CD14-positive monocyte (primary cell): Measurements from ENCODE around the gene YIF1B. TPM values are rescaled to one million over a fixed set of nuclear protein-coding genes. Genes with fewer than 3 reads are reported as not detected.

Experiments
- DNase-seq, 3 donors: peaks; one replicate each; pipeline ENCODE4 v3.0.0-alpha.2; 2011 to 2022
- H2AFZ ChIP-seq: 2 replicates; pipeline ENCODE4 v1.6.0; 2012; ENCODE audit warnings: mild to moderate bottlenecking, low read depth, low read length, inconsistent platforms; ENCODE audit not compliant: insufficient read depth, poor library complexity, severe bottlenecking
- H3K27ac ChIP-seq, 2 donors: 1 replicate in 1 of 2; 2 replicates in 1 of 2; pipeline ENCODE4 v1.5.1; 2012 to 2013; ENCODE audit warnings: low read length in 2 of 2, control low read depth in 1 of 2, inconsistent platforms in 1 of 2, low read depth in 1 of 2, mild to moderate bottlenecking in 1 of 2
- H3K27me3 ChIP-seq, 2 donors: one replicate each; pipeline versions ENCODE4 v1.6.0 to v1.6.1; 2011 to 2013; ENCODE audit warnings: low read length in 2 of 2; ENCODE audit not compliant: control insufficient read depth in 2 of 2, insufficient read depth in 2 of 2
- H3K36me3 ChIP-seq, 2 donors: replicated peaks in 1 of 2; 1 replicate in 1 of 2; 2 replicates in 1 of 2; pipeline versions ENCODE4 v1.5.1 to v1.6.1; 2012 to 2013; ENCODE audit warnings: low read length in 2 of 2, control low read depth in 1 of 2, inconsistent platforms in 1 of 2, mild to moderate bottlenecking in 1 of 2; ENCODE audit not compliant: insufficient read depth in 2 of 2, control insufficient read depth in 1 of 2
- H3K4me1 ChIP-seq, 2 donors: 1 replicate in 1 of 2; 2 replicates in 1 of 2; pipeline versions ENCODE4 v1.5.1 to v1.6.1; 2012 to 2013; ENCODE audit warnings: low read length in 2 of 2, control low read depth in 1 of 2, inconsistent platforms in 1 of 2, mild to moderate bottlenecking in 1 of 2, moderate library complexity in 1 of 2; ENCODE audit not compliant: insufficient read depth in 2 of 2, control insufficient read depth in 1 of 2
- H3K4me2 ChIP-seq: replicated peaks from 2 replicates; pipeline ENCODE3; 2012; ENCODE audit warnings: low read length, moderate library complexity, mild to moderate bottlenecking; ENCODE audit not compliant: poor library complexity, severe bottlenecking; ENCODE audit errors: extremely low read depth
- H3K4me3 ChIP-seq, 3 experiments: fragments of 200-600 bp in 1 of 3; sonication (generic) in 1 of 3; replicated peaks in 1 of 3; 1 replicate in 2 of 3; 2 replicates in 1 of 3; pipeline ENCODE4 v1.5.1; 2011 to 2013; ENCODE audit warnings: low read length in 3 of 3, mild to moderate bottlenecking in 3 of 3, control low read depth in 2 of 3, low read depth in 2 of 3, inconsistent platforms in 1 of 3, moderate library complexity in 1 of 3
- H3K79me2 ChIP-seq: 2 replicates; pipeline ENCODE4 v1.6.0; 2012; ENCODE audit warnings: mild to moderate bottlenecking, control low read depth, inconsistent platforms, low read length, moderate library complexity; ENCODE audit not compliant: insufficient read depth
- H3K9ac ChIP-seq: 2 replicates; pipeline ENCODE4 v1.6.0; 2017; ENCODE audit warnings: low read length, mild to moderate bottlenecking; ENCODE audit not compliant: insufficient read depth, poor library complexity, severe bottlenecking
- H3K9me3 ChIP-seq, 2 donors: replicated peaks in 1 of 2; 1 replicate in 1 of 2; 2 replicates in 1 of 2; pipeline versions ENCODE4 v1.5.1 to v1.6.1; 2012 to 2013; ENCODE audit warnings: low read length in 2 of 2, control low read depth in 1 of 2; ENCODE audit not compliant: control insufficient read depth in 1 of 2, insufficient read depth in 1 of 2
- H4K20me1 ChIP-seq: 2 replicates; pipeline ENCODE4 v1.6.0; 2012; ENCODE audit warnings: mild to moderate bottlenecking, low read length, control low read depth, moderate library complexity; ENCODE audit not compliant: insufficient read depth
- H3K27ac Mint-ChIP-seq, 7 donors: one replicate each; pipeline ENCODE4 v1.8.0; 2020; ENCODE audit warnings: mild to moderate bottlenecking in 7 of 7, mixed read lengths in 7 of 7, moderate library complexity in 6 of 7, inconsistent platforms in 2 of 7
- H3K27me3 Mint-ChIP-seq, 3 donors: one replicate each; pipeline ENCODE4 v1.8.0; 2021 to 2022; ENCODE audit warnings: low read depth in 3 of 3, mild to moderate bottlenecking in 3 of 3, mixed read lengths in 3 of 3, moderate library complexity in 3 of 3, inconsistent platforms in 1 of 3
- H3K36me3 Mint-ChIP-seq, 2 donors: one replicate each; pipeline ENCODE4 v1.8.0; 2020; ENCODE audit warnings: mixed read lengths in 2 of 2, inconsistent platforms in 1 of 2, mild to moderate bottlenecking in 1 of 2
- H3K4me1 Mint-ChIP-seq: one replicate; pipeline ENCODE4 v1.8.0; 2020; ENCODE audit warnings: mild to moderate bottlenecking, mixed read lengths
- H3K4me3 Mint-ChIP-seq, 2 donors: one replicate each; pipeline ENCODE4 v1.8.0; 2020; ENCODE audit warnings: mild to moderate bottlenecking in 2 of 2, mixed read lengths in 2 of 2, moderate library complexity in 1 of 2
- H3K9me3 Mint-ChIP-seq, 7 donors: one replicate each; pipeline ENCODE4 v1.8.0; 2020 to 2022; ENCODE audit warnings: mixed read lengths in 7 of 7, mild to moderate bottlenecking in 6 of 7, moderate library complexity in 6 of 7, inconsistent platforms in 2 of 7
- WGBS: methylation state at CpG from one replicate; pipeline ENCODE4 v1.1.5; 2013; ENCODE audit warnings: missing lambda C conversion rate; ENCODE audit not compliant: insufficient coverage; 5-methylcytosine and 5-hydroxymethylcytosine counted together
- intact Hi-C, 2 donors: fragments of 100-400 bp; cut with micrococcal nuclease; formaldehyde crosslinking; loops; one replicate each; pipeline versions ENCODE4 v1.15.0 to v1.15.1; 2023
- polyA plus RNA-seq, 3 donors: library from polyadenylated mRNA; depleted of rRNA in 1 of 3; unstranded in 2 of 3; stranded (reverse) in 1 of 3; fragments of 300-500 nt in 2 of 3; fragments of >200 nt in 1 of 3; fragmentation: Illumina TruSeq in 2 of 3; gene quantifications; 1 replicate in 2 of 3; 2 replicates in 1 of 3; pipeline ENCODE4 v1.2.3, GENCODE V29; 2012 to 2021
- TF ChIP-seq, protein P1 (sequence below): fragments of 200-600 bp; IDR thresholded peaks from one replicate; pipeline ENCODE4 v1.8.0; 2022; ENCODE audit warnings: antibody characterized with exemption, mild to moderate bottlenecking

The YIF1B gene
- polyA plus RNA-seq, 3 donors = 79.4 to 90.5 (median 86.1) TPM

DNA sequence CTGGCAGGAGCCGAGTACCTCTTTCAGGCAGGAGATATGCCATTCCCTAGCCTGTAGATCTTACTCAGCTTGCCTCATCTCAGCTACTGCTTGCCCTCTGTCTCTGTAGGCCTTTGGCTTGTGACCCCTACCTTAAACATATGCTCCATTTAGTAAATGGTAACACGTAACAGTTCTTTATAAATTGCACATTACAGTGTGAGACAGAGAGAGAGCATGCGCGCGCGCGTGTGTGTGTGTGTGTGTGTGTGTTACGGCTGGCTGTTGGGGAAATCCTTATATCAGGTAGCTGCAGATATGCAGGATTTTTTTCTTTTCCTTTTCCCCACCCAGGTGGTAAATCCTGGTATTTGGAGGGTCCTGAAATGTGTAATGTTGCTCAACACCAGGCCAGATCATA lies 47.2 kb downstream of the YIF1B start:
- H3K4me1 Mint-ChIP-seq = peaks cover 46% of the 10 kb centered on the region
- intact Hi-C loops = no loop called here
- no peak overlapping the region for H3K4me2 ChIP-seq

DNA sequence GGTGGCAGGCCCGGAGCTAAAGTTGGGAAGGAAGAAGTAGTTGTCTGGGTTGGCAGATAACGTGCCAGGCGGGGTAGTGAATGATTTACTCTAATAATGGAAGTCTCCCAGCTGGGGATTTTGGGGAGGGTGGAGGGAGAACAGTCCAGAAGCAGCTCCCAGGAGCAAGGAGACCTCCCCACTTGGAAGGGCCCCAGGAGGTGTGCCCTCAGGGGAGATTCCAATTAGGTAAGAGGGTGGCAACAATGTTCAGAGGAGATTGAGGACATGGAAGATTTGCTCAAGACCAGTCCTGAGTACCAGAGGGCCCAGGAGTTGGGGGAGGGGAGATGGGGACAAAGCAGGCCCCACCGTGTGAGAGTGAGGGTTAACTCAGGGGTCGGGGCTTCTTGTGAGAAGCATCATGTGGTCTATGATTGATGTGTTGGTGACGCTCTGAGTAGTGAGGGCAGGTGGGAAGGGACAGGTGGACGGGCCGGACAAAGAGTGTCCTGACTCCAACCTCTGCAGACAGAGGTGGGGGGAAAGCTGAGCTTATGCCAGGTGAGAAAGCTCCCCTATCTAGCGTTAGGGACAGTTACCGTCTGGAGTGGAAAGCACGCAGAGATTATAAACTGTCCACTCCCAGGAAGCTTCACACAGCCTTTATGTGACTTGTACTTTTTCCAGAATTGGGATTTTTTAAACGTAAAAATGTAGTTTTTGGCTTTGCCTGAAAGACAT lies 47.8 kb downstream of the YIF1B start:
- H3K27ac Mint-ChIP-seq = peak overlapping the region in 2 of 7 donors; percentile 23 to 50
- H3K4me3 Mint-ChIP-seq = no peak overlapping the region
- intact Hi-C loops = no loop called here
- no peak overlapping the region for H3K9ac ChIP-seq
- 65% methylated on average over 7 of the region's 12 CpGs for WGBS
- no peaks in the 10 kb centered on the region for H3K36me3 ChIP-seq
- H3K9me3 ChIP-seq = no peaks in the 10 kb centered on the region
- no peak for DNase-seq
- no peaks in the 10 kb centered on the region for H3K27me3 ChIP-seq
- no peak overlapping the region for H3K27ac ChIP-seq
- peaks cover 26 to 28% of the 10 kb centered on the region in 2 donors for H3K36me3 Mint-ChIP-seq
- no peaks in the 10 kb centered on the region for H3K9me3 Mint-ChIP-seq
- TF ChIP-seq, protein P1, sequence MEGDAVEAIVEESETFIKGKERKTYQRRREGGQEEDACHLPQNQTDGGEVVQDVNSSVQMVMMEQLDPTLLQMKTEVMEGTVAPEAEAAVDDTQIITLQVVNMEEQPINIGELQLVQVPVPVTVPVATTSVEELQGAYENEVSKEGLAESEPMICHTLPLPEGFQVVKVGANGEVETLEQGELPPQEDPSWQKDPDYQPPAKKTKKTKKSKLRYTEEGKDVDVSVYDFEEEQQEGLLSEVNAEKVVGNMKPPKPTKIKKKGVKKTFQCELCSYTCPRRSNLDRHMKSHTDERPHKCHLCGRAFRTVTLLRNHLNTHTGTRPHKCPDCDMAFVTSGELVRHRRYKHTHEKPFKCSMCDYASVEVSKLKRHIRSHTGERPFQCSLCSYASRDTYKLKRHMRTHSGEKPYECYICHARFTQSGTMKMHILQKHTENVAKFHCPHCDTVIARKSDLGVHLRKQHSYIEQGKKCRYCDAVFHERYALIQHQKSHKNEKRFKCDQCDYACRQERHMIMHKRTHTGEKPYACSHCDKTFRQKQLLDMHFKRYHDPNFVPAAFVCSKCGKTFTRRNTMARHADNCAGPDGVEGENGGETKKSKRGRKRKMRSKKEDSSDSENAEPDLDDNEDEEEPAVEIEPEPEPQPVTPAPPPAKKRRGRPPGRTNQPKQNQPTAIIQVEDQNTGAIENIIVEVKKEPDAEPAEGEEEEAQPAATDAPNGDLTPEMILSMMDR = no peak
- H3K4me1 Mint-ChIP-seq = peaks cover 50% of the 10 kb centered on the region
- peaks cover 33% of the 10 kb centered on the region for H4K20me1 ChIP-seq
- H3K27me3 Mint-ChIP-seq = peaks cover 2 to 4% (median 4%) of the 10 kb centered on the region in 3 donors
- H3K4me1 ChIP-seq = peaks cover 30 to 44% of the 10 kb centered on the region in 2 donors
- peaks cover 33% of the 10 kb centered on the region for H3K79me2 ChIP-seq
- H3K4me3 ChIP-seq = no peak overlapping the region
- no peak overlapping the region for H3K4me2 ChIP-seq
- H2AFZ ChIP-seq = no peak overlapping the region

More for the DNA sequence above, 47.2 kb downstream of the YIF1B start:
- 80% methylated on average over 1 of the region's 8 CpGs for WGBS
- Histone ChIP-seq H3K9ac (no peak overlapping the region), H3K4me1 (peaks cover 27 to 41% of the 10 kb centered on the region in 2 donors), H3K27me3 (no peaks in the 10 kb centered on the region), H3K4me3 (no peak overlapping the region), H3K9me3 (no peaks in the 10 kb centered on the region), H2AFZ (no peak overlapping the region), H4K20me1 (peaks cover 39% of the 10 kb centered on the region), H3K79me2 (peaks cover 33% of the 10 kb centered on the region), H3K27ac (no peak overlapping the region), H3K36me3 (no peaks in the 10 kb centered on the region)
- DNase-seq = no peak
- no peak overlapping the region for H3K4me3 Mint-ChIP-seq
- H3K36me3 Mint-ChIP-seq = peaks cover 28 to 30% of the 10 kb centered on the region in 2 donors
- H3K27me3 Mint-ChIP-seq = peaks cover 2 to 4% (median 4%) of the 10 kb centered on the region in 3 donors
- H3K9me3 Mint-ChIP-seq = no peaks in the 10 kb centered on the region
- H3K27ac Mint-ChIP-seq = no peak overlapping the region
- TF ChIP-seq, protein P1 = no peak
